Smooth muscle cell (in vitro differentiated cells): ENCODE results near the gene KPNA5. TPM values are rescaled to one million over a fixed set of nuclear protein-coding genes. Genes with fewer than 3 reads are reported as not detected.
"Not testable (repeated sequence)": the region's sequence is repeated elsewhere in the genome, so short reads cannot be mapped to it uniquely, and the experiment has no call there.

ENCODE experiments used
- DNase-seq: peaks from one replicate; lab custom pipeline; 2025; ENCODE audit not compliant: unreplicated experiment; lab: John Stamatoyannopoulos, UW
- H2AFZ ChIP-seq: fragments of 200-600 bp; sonication (generic); 2 replicates; pipeline ENCODE4 v1.6.0; 2016; ENCODE audit warnings: antibody characterized with exemption, low read depth, mild to moderate bottlenecking
- H3F3A ChIP-seq: fragments of 200-600 bp; sonication (generic); 2 replicates; pipeline ENCODE4 v1.6.0; 2017; ENCODE audit warnings: antibody characterized with exemption, low read depth
- H3K27ac ChIP-seq: fragments of 200-600 bp; sonication (generic); 2 replicates; pipeline ENCODE4 v1.5.1; 2016; ENCODE audit warnings: low read depth, mild to moderate bottlenecking
- H3K27me3 ChIP-seq: fragments of 200-600 bp; sonication (generic); 2 replicates; pipeline ENCODE4 v1.6.1; 2016; ENCODE audit warnings: low read depth, mild to moderate bottlenecking
- H3K36me3 ChIP-seq: fragments of 200-600 bp; sonication (generic); 2 replicates; pipeline ENCODE4 v1.5.1; 2016; ENCODE audit warnings: low read depth
- H3K4me1 ChIP-seq: fragments of 200-600 bp; sonication (generic); 2 replicates; pipeline ENCODE4 v1.5.1; 2016; ENCODE audit warnings: low read depth
- H3K4me2 ChIP-seq: fragments of 200-600 bp; sonication (generic); 2 replicates; pipeline ENCODE4 v1.6.0; 2016; ENCODE audit warnings: mild to moderate bottlenecking
- H3K4me3 ChIP-seq: fragments of 200-600 bp; sonication (generic); 2 replicates; pipeline ENCODE4 v1.5.1; 2016; ENCODE audit warnings: mild to moderate bottlenecking
- H3K79me2 ChIP-seq: fragments of 200-600 bp; sonication (generic); 2 replicates; pipeline ENCODE4 v1.6.0; 2016; ENCODE audit warnings: low read depth, mild to moderate bottlenecking
- H3K9ac ChIP-seq: fragments of 200-600 bp; sonication (generic); 2 replicates; pipeline ENCODE4 v1.6.0; 2016; ENCODE audit warnings: low read depth
- H3K9me3 ChIP-seq: fragments of 200-600 bp; sonication (generic); replicated peaks from 2 replicates; pipeline ENCODE4 v1.5.1; 2016; ENCODE audit warnings: low read depth
- H4K20me1 ChIP-seq: fragments of 200-600 bp; sonication (generic); 2 replicates; pipeline ENCODE4 v1.6.0; 2016; ENCODE audit warnings: low read depth
- WGBS: methylation state at CpG from one replicate; pipeline ENCODE4 v1.1.7; 2016; ENCODE audit warnings: low lambda C conversion rate; 5-methylcytosine and 5-hydroxymethylcytosine counted together
- polyA plus RNA-seq: library from polyadenylated mRNA; unstranded; fragments of >200 nt; fragmentation: Nextera tagmentation; extraction: Ambion mirVana; gene quantifications from 2 replicates; pipeline ENCODE4 v1.2.1, GENCODE V29; 2016
- total RNA-seq: library from RNA; depleted of rRNA; stranded (reverse); fragments of >200 nt; gene quantifications from 2 replicates; pipeline ENCODE4 v1.2.3, GENCODE V29; 2014
- TF ChIP-seq, protein P1 (sequence below): fragments of 200-600 bp; sonication (generic); IDR thresholded peaks from 2 replicates; pipeline ENCODE4 v1.5.1; 2017; ENCODE audit warnings: borderline replicate concordance, mild to moderate bottlenecking, antibody characterized with exemption; ENCODE audit not compliant: insufficient read depth, poor library complexity, severe bottlenecking

KPNA5 gene
- total and polyA plus RNA-seq, 2 experiments from 2014 or later: 1.6 to 15.5 TPM

DNA sequence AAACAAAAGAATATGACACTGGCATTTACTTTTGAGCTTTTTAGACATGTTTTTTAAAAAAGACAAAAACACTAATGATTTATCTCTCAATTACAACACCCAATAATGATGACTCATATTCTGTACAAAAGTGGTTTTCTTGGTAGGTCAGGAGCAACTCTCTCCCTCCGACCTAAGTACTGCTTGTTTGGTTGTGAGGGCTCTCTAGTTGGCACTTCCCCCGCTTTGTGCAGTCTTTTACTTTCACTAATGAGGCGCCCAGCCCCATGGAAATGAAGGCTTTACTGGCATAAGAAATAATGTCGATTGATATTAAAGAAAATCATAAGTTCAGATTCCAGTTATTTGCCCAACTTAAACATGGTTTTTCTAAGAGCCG lies 1.3 kb downstream of the KPNA5 start:
- Histone ChIP-seq H3K36me3 (no peaks in the 10 kb centered on the region), H3K4me1 (no peaks in the 10 kb centered on the region), H3F3A (peaks cover 10% of the 10 kb centered on the region), H4K20me1 (peaks cover 5% of the 10 kb centered on the region), H2AFZ (peak overlapping the region; percentile 71), H3K27me3 (no peaks in the 10 kb centered on the region), H3K4me3 (peak overlapping the region; percentile 86), H3K9me3 (no peaks in the 10 kb centered on the region), H3K79me2 (peaks cover 48% of the 10 kb centered on the region), H3K27ac (no peak overlapping the region), H3K4me2 (peak overlapping the region; percentile 95), H3K9ac (peak overlapping the region; percentile 38)
- DNase-seq: no peak
- 42% methylated on average over 5 of the region's 5 CpGs for WGBS
- TF ChIP-seq, protein P1, sequence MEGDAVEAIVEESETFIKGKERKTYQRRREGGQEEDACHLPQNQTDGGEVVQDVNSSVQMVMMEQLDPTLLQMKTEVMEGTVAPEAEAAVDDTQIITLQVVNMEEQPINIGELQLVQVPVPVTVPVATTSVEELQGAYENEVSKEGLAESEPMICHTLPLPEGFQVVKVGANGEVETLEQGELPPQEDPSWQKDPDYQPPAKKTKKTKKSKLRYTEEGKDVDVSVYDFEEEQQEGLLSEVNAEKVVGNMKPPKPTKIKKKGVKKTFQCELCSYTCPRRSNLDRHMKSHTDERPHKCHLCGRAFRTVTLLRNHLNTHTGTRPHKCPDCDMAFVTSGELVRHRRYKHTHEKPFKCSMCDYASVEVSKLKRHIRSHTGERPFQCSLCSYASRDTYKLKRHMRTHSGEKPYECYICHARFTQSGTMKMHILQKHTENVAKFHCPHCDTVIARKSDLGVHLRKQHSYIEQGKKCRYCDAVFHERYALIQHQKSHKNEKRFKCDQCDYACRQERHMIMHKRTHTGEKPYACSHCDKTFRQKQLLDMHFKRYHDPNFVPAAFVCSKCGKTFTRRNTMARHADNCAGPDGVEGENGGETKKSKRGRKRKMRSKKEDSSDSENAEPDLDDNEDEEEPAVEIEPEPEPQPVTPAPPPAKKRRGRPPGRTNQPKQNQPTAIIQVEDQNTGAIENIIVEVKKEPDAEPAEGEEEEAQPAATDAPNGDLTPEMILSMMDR: no peak

DNA sequence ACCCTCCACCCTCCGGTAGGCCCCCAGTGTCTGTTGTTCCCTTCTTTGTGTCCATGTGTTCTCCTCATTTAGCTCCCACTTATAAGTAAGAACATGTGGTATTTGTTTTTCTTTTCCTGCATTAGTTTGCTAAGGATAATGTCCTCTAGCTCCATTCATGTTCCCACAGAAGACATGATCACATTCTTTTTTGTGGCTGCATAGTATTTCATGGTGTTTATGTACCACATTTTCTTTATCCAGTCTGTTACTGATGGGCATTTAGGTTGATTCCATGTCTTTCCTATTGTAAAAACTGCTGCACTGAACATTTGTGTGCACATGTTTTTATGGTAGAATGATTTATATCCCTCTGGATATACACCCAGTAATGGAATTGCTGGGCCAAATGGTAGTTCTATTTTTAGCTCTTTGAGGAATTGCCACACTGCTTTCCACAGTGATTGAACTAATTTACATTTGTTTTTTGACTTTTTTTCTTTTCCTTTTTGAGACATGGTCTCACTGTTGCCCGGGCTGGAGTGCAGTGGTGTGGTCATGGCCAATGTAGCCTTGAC lies 4.5 kb downstream of the KPNA5 start:
- Histone ChIP-seq H2AFZ (no peak overlapping the region), H3K79me2 (peaks cover 60% of the 10 kb centered on the region), H3K4me2 (no peak overlapping the region), H3K4me3 (no peak overlapping the region), H3K9me3 (no peaks in the 10 kb centered on the region), H3K27me3 (no peaks in the 10 kb centered on the region), H3K36me3 (no peaks in the 10 kb centered on the region), H3K9ac (no peak overlapping the region), H3K4me1 (no peaks in the 10 kb centered on the region), H3K27ac (no peak overlapping the region), H4K20me1 (peaks cover 5% of the 10 kb centered on the region), H3F3A (peaks cover 8% of the 10 kb centered on the region)
- 100% methylated on average over 2 of the region's 2 CpGs for WGBS
- no peak for DNase-seq
- TF ChIP-seq, protein P1: no peak

DNA sequence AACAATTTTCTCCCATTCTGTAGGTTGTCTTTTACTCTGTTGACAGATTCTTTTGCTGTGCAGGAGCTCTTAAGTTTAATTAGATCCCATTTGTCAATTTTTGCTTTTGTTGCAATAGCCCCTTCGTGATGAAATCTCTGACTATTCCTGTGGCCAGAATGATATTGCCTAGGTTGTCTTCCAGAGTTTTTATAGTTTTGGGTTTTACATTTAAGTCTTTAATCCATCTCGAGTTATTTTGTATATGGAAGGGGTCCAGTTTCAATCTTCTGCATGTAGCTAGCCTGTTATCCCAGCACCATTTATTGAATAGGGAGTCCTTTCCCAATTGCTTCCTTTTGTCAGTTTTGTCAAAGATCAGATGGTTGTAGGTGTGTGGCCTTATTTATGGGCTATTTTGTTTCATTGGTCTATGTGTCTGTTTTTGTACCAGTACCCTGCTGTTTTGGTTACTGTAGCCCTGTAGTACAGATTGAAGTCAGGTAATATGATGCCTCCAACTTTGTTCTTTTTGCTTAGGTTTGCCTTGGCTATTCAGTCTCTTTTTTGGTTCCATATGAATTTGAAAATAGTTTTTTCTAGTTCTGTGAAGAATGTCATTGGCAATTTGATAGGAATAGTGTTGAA lies 5.6 kb downstream of the KPNA5 start:
- H3K9me3 ChIP-seq, H3F3A ChIP-seq, H3K4me3 ChIP-seq, H3K36me3 ChIP-seq, H4K20me1 ChIP-seq, H2AFZ ChIP-seq, DNase-seq, H3K27me3 ChIP-seq, H3K4me2 ChIP-seq, H3K9ac ChIP-seq, H3K4me1 ChIP-seq, H3K27ac ChIP-seq: not testable (repeated sequence)
- peaks cover 60% of the 10 kb centered on the region for H3K79me2 ChIP-seq
- 79% methylated on average over 2 of the region's 2 CpGs for WGBS

DNA sequence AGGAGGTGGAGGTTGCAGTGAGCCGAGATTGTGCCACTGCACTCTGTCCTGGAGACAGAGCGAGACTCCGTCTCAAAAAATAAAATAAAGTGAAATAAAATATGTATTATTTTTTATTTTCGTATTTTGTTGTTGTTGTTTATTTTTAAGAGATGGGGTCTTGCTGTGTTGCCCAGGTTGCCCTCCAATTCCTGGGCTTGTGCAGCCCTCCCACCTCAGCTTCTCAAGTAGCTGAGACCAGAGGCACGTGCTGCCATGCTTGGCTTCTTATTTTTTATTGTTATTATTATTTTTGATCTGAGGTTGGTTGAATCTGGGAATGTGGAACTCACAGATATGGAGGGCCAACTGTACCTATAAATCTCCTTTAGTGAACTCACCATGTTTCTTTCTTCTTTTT lies 10.1 kb downstream of the KPNA5 start:
- Histone ChIP-seq H3K9ac (no peak overlapping the region), H3K9me3 (no peaks in the 10 kb centered on the region), H3K4me1 (no peaks in the 10 kb centered on the region), H3K27ac (no peak overlapping the region), H3K4me3 (no peak overlapping the region), H3K36me3 (no peaks in the 10 kb centered on the region), H3F3A (no peaks in the 10 kb centered on the region), H4K20me1 (peaks cover 5% of the 10 kb centered on the region), H3K4me2 (no peak overlapping the region), H3K27me3 (no peaks in the 10 kb centered on the region), H3K79me2 (peaks cover 33% of the 10 kb centered on the region), H2AFZ (no peak overlapping the region)
- 98% methylated on average over 5 of the region's 5 CpGs for WGBS
- DNase-seq: no peak
- TF ChIP-seq, protein P1: no peak

DNA sequence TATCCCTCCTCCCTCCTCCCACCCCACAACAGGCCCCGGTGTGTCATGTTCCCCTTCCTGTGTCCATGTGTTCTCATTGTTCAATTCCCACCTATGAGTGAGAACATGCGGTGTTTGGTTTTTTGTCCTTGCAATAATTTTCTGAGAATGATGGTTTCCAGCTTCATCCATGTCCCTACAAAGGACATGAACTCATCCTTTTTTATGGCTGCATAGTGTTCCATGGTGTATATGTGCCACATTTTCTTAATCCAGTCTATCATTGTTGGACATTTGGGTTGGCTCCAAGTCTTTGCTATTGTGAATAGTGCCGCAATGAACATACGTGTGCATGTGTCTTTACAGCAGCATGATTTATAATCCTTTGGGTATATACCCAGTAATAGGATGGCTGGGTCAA lies 11.9 kb downstream of the KPNA5 start:
- H3K36me3 ChIP-seq, H3K27ac ChIP-seq, H3F3A ChIP-seq, H3K9ac ChIP-seq, DNase-seq, H3K4me1 ChIP-seq, H3K27me3 ChIP-seq, H3K4me2 ChIP-seq, H4K20me1 ChIP-seq, H2AFZ ChIP-seq, H3K4me3 ChIP-seq, H3K9me3 ChIP-seq: not testable (repeated sequence)
- H3K79me2 ChIP-seq: peaks cover 23% of the 10 kb centered on the region
- 91% methylated on average over 4 of the region's 4 CpGs for WGBS

DNA sequence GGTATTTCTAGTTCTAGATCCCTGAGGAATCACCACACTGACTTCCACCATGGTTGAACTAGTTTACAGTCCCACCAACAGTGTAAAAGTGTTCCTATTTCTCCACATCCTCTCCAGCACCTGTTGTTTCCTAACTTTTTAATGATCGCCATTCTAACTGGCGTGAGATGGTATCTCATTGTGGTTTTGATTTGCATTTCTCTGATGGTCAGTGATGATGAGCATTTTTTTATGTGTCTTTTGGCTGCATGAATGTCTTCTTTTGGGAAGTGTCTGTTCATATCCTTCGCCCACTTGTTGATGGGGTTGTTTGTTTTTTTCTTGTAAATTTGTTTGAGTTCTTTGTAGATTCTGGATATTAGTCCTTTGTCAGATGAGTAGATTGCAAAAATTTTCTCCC lies 12.3 kb downstream of the KPNA5 start:
- H3K36me3 ChIP-seq, H3K27ac ChIP-seq, H2AFZ ChIP-seq, H3K4me1 ChIP-seq, H3K9ac ChIP-seq, H4K20me1 ChIP-seq, H3F3A ChIP-seq, H3K4me3 ChIP-seq, H3K4me2 ChIP-seq, H3K27me3 ChIP-seq, DNase-seq, H3K9me3 ChIP-seq: not testable (repeated sequence)
- WGBS: 90% methylated on average over 3 of the region's 3 CpGs
- H3K79me2 ChIP-seq: peaks cover 19% of the 10 kb centered on the region
